ENCODE results near the gene IKZF1. TPM values are rescaled to one million over a fixed set of nuclear protein-coding genes. Genes with fewer than 3 reads are reported as not detected.

Gene IKZF1
- total and polyA plus RNA-seq, 9 of the 15 experiments (the other 6 are each of a cell fraction or from before 2014, with no cell fraction given): 12.6 to 85.3 (median 44.7) TPM

- no peak for TF ChIP-seq NUFIP1 (IDR thresholded peaks at IDR 0.05; ENCODE audit: partially characterized antibody)
- TF ChIP-seq RERE (CRISPR knock-in tag; IDR thresholded peaks at IDR 0.05; ENCODE audit: borderline replicate concordance): no peak
- peak; percentile 49; the same call in 1 of the 2 replicates for TF ChIP-seq TAF7 (tag; IDR thresholded peaks at IDR 0.05)
- TF ChIP-seq ETS1 (conservative IDR thresholded peaks at IDR 0.05; ENCODE audit: control insufficient read depth, low read depth, low read length): no peak; the same call in 1 of the 2 replicates
- peak; percentile 100 for TF ChIP-seq CXXC5 (CRISPR knock-in tag; IDR thresholded peaks at IDR 0.05)
- TF ChIP-seq E2F1 (CRISPR knock-in tag; IDR thresholded peaks at IDR 0.05): 0 out of 2 replicates have a peak, but pooled peaks have one; percentile 78
- no peak for TF ChIP-seq HOMEZ (CRISPR knock-in tag; IDR thresholded peaks at IDR 0.05)
- peak; percentile 75 for TF ChIP-seq ZNF224 (CRISPR knock-in tag; IDR thresholded peaks at IDR 0.05)
- TF ChIP-seq ZKSCAN3 (CRISPR knock-in tag; IDR thresholded peaks at IDR 0.05): no peak
- no peak for TF ChIP-seq HNRNPK (IDR thresholded peaks at IDR 0.05; ENCODE audit: low read depth, low read length, poor library complexity, severe bottlenecking)
- no peak for TF ChIP-seq BMI1 (IDR thresholded peaks at IDR 0.05; ENCODE audit: low read length)
- no peak for TF ChIP-seq ZBTB5 (IDR thresholded peaks at IDR 0.05)
These were observed 145.5 kb downstream of the IKZF1 start, which contains the start of gene FIGNL1 (continued) for GRCh38 chr7:50449881-50450589.
